ENCODE data around the gene RAB11FIP4.

RAB11FIP4 gene

DNA sequence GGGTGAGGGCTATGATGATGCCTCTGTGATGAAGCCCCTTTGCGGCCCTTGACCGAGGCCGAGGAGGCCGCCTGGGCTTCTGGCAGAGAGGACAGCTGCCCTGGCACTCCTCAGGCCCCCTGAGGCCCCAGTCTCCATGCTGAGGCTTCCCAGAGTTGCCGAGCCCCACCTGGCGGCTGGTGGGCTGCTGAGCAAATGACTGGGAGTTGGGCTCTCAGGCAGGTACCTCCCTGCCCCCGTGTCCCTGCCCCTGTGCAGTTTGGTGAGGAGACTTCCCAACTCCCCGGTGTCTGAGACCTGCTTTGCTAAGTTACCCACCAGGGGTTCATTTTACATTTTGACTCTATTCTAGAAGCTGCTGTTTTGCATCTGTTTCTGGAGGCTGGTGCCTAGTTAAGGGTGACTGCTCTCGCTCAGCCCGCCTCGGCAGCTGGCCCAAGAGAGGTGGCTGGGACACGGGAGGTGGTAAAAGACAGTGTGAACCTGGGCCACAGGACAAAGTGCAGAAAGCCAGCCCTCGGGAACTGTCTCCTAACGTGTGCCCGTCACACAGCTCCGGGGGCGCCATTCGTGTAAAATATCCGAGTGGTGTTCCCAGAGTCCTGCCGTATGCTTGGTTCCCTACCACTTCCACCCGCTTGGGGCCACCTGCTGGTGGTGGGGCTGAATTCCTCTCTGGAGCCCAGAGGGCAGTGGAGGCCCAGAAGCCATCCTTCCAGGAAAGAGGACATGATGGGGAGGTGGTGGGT is 134.5 kb downstream of the RAB11FIP4 start:
- no peak for DNase-seq (ENCODE audit: low read depth, low spot score)
- TF ChIP-seq FOXP2 (optimal IDR thresholded peaks at IDR 0.05; ENCODE audit: control extremely low read depth, extremely low read length, insufficient read depth) (no peak), EZH2 (IDR thresholded peaks at IDR 0.05) (no peak), POLR2AphosphoS5 (IDR thresholded peaks at IDR 0.05; ENCODE audit: borderline replicate concordance, low read depth, low read length) (no peak)
- H3K36me3 ChIP-seq (ENCODE audit: insufficient read depth, low read length) = no peaks in the 10 kb centered on the region
- H3K9ac ChIP-seq (ENCODE audit: insufficient read length) = no peak overlapping the region
- H3K9me3 ChIP-seq (ENCODE audit: low read depth, low read length) = no peaks in the 10 kb centered on the region
- H3K27ac ChIP-seq = no peak overlapping the region
- H3K4me3 ChIP-seq = no peak overlapping the region

GRCh38 chr17:31527606-31528005 is 136.1 kb downstream of the RAB11FIP4 start:
- Histone ChIP-seq H3K27ac (no peak overlapping the region), H3K36me3 (ENCODE audit: insufficient read depth, low read length) (no peaks in the 10 kb centered on the region)
- no peak for DNase-seq (ENCODE audit: low read depth, low spot score)

GRCh38 chr17:31528291-31528874 is 136.9 kb downstream of the RAB11FIP4 start:
- TF ChIP-seq POLR2AphosphoS5 (IDR thresholded peaks at IDR 0.05; ENCODE audit: borderline replicate concordance, low read depth, low read length) (no peak), EZH2 (IDR thresholded peaks at IDR 0.05) (no peak), FOXP2 (optimal IDR thresholded peaks at IDR 0.05; ENCODE audit: control extremely low read depth, extremely low read length, insufficient read depth) (no peak)
- H3K9ac ChIP-seq (ENCODE audit: insufficient read length) = no peak overlapping the region
- DNase-seq (ENCODE audit: low read depth, low spot score) = no peak
- H3K27ac ChIP-seq = no peak overlapping the region
- no peaks in the 10 kb centered on the region for H3K36me3 ChIP-seq (ENCODE audit: insufficient read depth, low read length)
- no peak overlapping the region for H3K4me3 ChIP-seq
- no peaks in the 10 kb centered on the region for H3K9me3 ChIP-seq (ENCODE audit: low read depth, low read length)

More at GRCh38 chr17:31527606-31528005, 136.1 kb downstream of the RAB11FIP4 start:
- no peak overlapping the region for H3K9ac ChIP-seq (ENCODE audit: insufficient read length)
- no peak overlapping the region for H3K4me3 ChIP-seq
- TF ChIP-seq POLR2AphosphoS5 (IDR thresholded peaks at IDR 0.05; ENCODE audit: borderline replicate concordance, low read depth, low read length) = no peak
- TF ChIP-seq EZH2 (IDR thresholded peaks at IDR 0.05) = no peak
- no peak for TF ChIP-seq FOXP2 (optimal IDR thresholded peaks at IDR 0.05; ENCODE audit: control extremely low read depth, extremely low read length, insufficient read depth)
- H3K9me3 ChIP-seq (ENCODE audit: low read depth, low read length) = no peaks in the 10 kb centered on the region

DNA sequence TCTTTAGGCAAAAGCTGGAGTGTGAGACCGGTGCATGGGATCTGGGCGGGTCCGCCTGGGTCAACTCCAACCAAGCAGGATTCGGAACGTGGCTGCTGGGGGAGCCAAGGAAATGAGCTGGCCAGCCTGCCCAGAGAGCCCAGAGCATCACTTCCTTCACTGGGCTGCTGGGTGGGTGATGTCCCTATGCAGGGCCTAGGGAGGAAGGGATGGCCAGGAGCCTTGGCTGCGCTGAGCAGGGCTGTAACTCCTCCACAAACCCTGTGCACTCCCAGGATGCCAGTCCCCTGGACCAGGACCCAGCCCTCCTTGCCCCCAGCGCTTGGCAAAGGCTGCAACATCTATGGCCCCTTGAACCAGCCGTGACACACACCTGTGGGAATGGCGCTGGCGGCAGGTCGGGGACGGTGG is 138.4 kb downstream of the RAB11FIP4 start:
- no peak overlapping the region for H3K27ac ChIP-seq
- DNase-seq (ENCODE audit: low read depth, low spot score) = no peak
- no peaks in the 10 kb centered on the region for H3K36me3 ChIP-seq (ENCODE audit: insufficient read depth, low read length)
- H3K4me3 ChIP-seq = no peak overlapping the region
- H3K9ac ChIP-seq (ENCODE audit: insufficient read length) = no peak overlapping the region
- TF ChIP-seq POLR2AphosphoS5 (IDR thresholded peaks at IDR 0.05; ENCODE audit: borderline replicate concordance, low read depth, low read length) (no peak), EZH2 (IDR thresholded peaks at IDR 0.05) (no peak), FOXP2 (optimal IDR thresholded peaks at IDR 0.05; ENCODE audit: control extremely low read depth, extremely low read length, insufficient read depth) (no peak)
- no peaks in the 10 kb centered on the region for H3K9me3 ChIP-seq (ENCODE audit: low read depth, low read length)

DNA sequence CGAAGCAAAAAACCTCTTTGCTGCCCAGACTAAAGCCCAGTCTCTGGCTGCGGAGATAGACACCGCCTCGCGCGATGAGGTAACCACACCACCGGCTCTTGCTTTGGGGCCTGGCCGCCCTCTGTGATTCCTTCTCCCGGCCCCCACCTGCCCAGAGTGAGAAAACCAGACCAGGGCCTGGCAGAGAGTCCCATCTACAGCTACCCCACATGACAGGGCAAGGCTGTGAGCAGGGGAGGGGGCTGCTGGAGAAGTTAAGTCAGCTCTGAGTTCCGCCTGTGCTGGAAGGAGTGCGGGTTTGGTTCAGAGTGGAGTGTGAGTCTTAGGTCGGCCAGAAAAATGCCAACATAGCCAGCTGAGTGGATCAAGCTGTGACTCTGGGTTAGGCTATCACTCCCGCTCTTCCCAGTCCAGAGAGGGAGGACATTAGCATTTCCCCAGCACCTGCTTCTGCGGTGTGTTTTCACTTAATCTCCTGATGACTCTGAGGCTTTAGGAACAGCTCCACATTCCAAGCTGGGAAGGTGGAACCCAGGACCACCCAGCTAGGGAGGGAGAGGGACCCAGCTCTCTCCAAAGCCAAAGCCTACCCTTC is 139.0 kb downstream of the RAB11FIP4 start:
- Histone ChIP-seq H3K27ac (no peak overlapping the region), H3K4me3 (no peak overlapping the region), H3K36me3 (ENCODE audit: insufficient read depth, low read length) (no peaks in the 10 kb centered on the region), H3K9me3 (ENCODE audit: low read depth, low read length) (no peaks in the 10 kb centered on the region), H3K9ac (ENCODE audit: insufficient read length) (no peak overlapping the region)
- DNase-seq (ENCODE audit: low read depth, low spot score) = no peak
- TF ChIP-seq FOXP2 (optimal IDR thresholded peaks at IDR 0.05; ENCODE audit: control extremely low read depth, extremely low read length, insufficient read depth) (no peak), EZH2 (IDR thresholded peaks at IDR 0.05) (no peak), POLR2AphosphoS5 (IDR thresholded peaks at IDR 0.05; ENCODE audit: borderline replicate concordance, low read depth, low read length) (no peak)

DNA sequence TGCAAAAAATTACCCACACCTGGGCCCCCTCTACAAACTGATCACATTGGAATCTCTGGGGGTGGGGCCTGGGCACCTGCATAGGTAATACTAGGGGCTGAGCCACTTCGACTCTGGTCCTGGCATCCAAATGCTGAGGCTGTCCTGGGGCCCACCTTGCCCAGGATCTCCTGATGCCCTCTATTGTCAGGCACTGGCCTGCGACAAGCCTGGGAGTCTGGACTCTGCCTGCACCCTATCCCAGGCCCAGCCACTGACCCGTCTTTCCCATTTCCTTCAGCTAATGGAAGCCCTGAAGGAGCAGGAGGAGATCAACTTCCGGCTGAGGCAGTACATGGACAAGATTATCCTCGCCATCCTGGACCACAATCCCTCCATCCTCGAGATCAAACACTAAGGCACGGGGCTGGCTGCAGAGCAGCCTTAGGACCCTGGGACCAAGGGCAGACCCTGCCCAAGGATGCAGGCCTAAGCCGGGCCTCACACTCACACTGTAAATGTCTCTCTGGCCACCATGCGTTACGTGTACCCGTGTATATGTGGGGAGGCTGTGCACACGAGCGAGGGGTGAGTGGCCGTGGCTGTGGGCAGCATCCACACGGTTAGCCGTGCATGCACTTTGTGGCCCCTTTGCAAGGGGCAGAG is 140.0 kb downstream of the RAB11FIP4 start:
- Histone ChIP-seq H3K9ac (ENCODE audit: insufficient read length) (no peak overlapping the region), H3K36me3 (ENCODE audit: insufficient read depth, low read length) (no peaks in the 10 kb centered on the region), H3K9me3 (ENCODE audit: low read depth, low read length) (no peaks in the 10 kb centered on the region), H3K27ac (no peak overlapping the region), H3K4me3 (no peak overlapping the region)
- DNase-seq (ENCODE audit: low read depth, low spot score) = no peak
- no peak for TF ChIP-seq EZH2 (IDR thresholded peaks at IDR 0.05)
- no peak for TF ChIP-seq FOXP2 (optimal IDR thresholded peaks at IDR 0.05; ENCODE audit: control extremely low read depth, extremely low read length, insufficient read depth)
- TF ChIP-seq POLR2AphosphoS5 (IDR thresholded peaks at IDR 0.05; ENCODE audit: borderline replicate concordance, low read depth, low read length) = no peak

DNA sequence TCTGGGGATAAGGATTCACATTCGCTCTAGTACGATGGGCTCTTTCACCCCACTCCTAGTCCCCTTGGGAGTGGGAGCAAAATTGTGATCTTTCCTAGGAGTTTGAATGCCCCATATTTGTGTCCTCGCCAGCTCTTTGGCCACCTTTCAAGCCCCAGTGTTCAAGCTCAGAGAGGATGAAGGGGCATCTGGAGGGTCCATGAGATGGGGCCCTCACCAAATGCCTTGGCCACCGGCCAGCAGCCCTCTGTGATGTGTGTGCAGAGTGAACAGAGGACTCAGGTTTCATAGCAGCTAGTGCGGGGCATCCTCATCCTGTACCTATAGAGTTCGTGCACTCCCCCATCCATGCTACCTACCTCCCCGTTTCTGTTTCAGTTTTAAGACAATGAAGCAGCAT is 140.6 kb downstream of the RAB11FIP4 start:
- Histone ChIP-seq H3K4me3 (no peak overlapping the region), H3K9ac (ENCODE audit: insufficient read length) (no peak overlapping the region), H3K9me3 (ENCODE audit: low read depth, low read length) (no peaks in the 10 kb centered on the region), H3K36me3 (ENCODE audit: insufficient read depth, low read length) (no peaks in the 10 kb centered on the region), H3K27ac (no peak overlapping the region)
- TF ChIP-seq FOXP2 (optimal IDR thresholded peaks at IDR 0.05; ENCODE audit: control extremely low read depth, extremely low read length, insufficient read depth) = no peak
- no peak for TF ChIP-seq POLR2AphosphoS5 (IDR thresholded peaks at IDR 0.05; ENCODE audit: borderline replicate concordance, low read depth, low read length)
- no peak for TF ChIP-seq EZH2 (IDR thresholded peaks at IDR 0.05)
- no peak for DNase-seq (ENCODE audit: low read depth, low spot score)

DNA sequence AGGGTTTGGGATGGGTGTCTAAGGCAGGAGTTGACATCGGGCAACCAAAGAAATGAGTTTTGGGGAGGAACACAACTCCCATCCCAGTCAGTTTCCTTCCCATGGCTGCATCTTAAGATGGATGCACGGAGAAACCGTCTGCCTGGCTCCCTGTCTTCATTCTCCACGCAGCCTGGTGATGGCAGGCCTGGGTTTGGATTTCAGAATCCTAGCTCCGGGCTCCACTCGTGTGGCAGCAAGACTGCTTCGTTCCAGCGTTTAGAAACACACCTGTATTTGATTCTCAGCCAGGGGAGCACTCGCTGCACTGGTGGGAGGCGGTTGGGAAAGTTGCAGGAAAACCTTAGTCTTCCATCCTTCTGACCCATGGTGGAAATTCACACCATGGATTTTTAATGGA is 141.1 kb downstream of the RAB11FIP4 start:
- TF ChIP-seq EZH2 (IDR thresholded peaks at IDR 0.05) (no peak), FOXP2 (optimal IDR thresholded peaks at IDR 0.05; ENCODE audit: control extremely low read depth, extremely low read length, insufficient read depth) (no peak), POLR2AphosphoS5 (IDR thresholded peaks at IDR 0.05; ENCODE audit: borderline replicate concordance, low read depth, low read length) (no peak)
- Histone ChIP-seq H3K36me3 (ENCODE audit: insufficient read depth, low read length) (no peaks in the 10 kb centered on the region), H3K9me3 (ENCODE audit: low read depth, low read length) (no peaks in the 10 kb centered on the region), H3K9ac (ENCODE audit: insufficient read length) (no peak overlapping the region), H3K27ac (no peak overlapping the region), H3K4me3 (no peak overlapping the region)
- no peak for DNase-seq (ENCODE audit: low read depth, low spot score)

Data from SK-N-MC (cell line).